GM12892 (cell line): ENCODE results near the gene FAM219A.

Experiments
- POLR2A ChIP-seq: IDR thresholded peaks from 2 replicates; pipeline ENCODE4 v1.6.1; 2011; ENCODE audit warnings: low read depth, low read length, control low read depth
- POLR2AphosphoS5 ChIP-seq: IDR thresholded peaks from 2 replicates; pipeline ENCODE4 v1.6.1; 2011; ENCODE audit warnings: low read depth, low read length, control low read depth

DNA sequence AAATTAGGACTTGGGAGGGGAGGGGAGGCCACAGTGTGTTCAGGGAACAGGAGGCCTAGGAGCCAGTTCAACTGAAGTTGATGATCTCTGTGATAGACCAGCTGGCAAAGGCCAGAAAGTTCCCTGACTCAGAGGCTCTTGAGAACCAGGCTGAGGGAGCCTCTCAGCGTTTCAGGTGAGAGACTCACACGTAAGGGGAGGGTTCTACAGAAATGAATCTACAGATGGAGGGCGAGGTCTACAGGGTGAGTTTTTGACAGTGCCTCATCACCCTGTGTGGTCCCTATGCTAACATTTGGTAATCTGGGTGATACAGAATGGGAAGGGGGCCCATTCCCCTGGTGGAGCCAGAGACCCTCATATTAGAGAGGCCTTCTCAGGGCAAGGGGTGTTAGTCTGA is 32.4 kb upstream of the FAM219A start:
- TF ChIP-seq POLR2A (no peak), POLR2AphosphoS5 (no peak)
